Measurements from ENCODE around the gene B3GALT2.

- TF ChIP-seq MAX (CRISPR knock-in tag; IDR thresholded peaks at IDR 0.05), result no peak
- TF ChIP-seq USF1 (CRISPR knock-in tag; IDR thresholded peaks at IDR 0.05), result no peak
- TF ChIP-seq TCF7 (CRISPR knock-in tag; IDR thresholded peaks at IDR 0.05; ENCODE audit: low read depth), result no peak
- no peak for TF ChIP-seq MXD4 (CRISPR knock-in tag; IDR thresholded peaks at IDR 0.05; ENCODE audit: borderline replicate concordance)
- no peak for TF ChIP-seq NR2C2 (CRISPR knock-in tag; IDR thresholded peaks at IDR 0.05)
- TF ChIP-seq ZNF232 (CRISPR knock-in tag; IDR thresholded peaks at IDR 0.05), result no peak
- TF ChIP-seq E2F4 (CRISPR knock-in tag; IDR thresholded peaks at IDR 0.05; ENCODE audit: borderline replicate concordance, low read depth), result no peak
- TF ChIP-seq ZBTB43 (CRISPR knock-in tag; IDR thresholded peaks at IDR 0.05), result no peak
- no peak for TF ChIP-seq CTCF (IDR thresholded peaks at IDR 0.05)
Observed at GRCh38 chr1:193199940-193200339, 13.5 kb upstream of the B3GALT2 start.
